Suprapubic skin (tissue), 4 donors: ENCODE results near the gene PRR36. TPM values are rescaled to one million over a fixed set of nuclear protein-coding genes. Genes with fewer than 3 reads are reported as not detected.

Source experiments
- DNase-seq, 2 donors: peaks; one replicate each; pipeline ENCODE4 v3.0.0-alpha.2; 2019; ENCODE audit warnings: low spot score in 2 of 2
- H3K27ac ChIP-seq: fragments of 200-600 bp; sonication (generic); one replicate; pipeline ENCODE4 v1.5.1; 2019
- H3K27me3 ChIP-seq: fragments of 200-600 bp; sonication (generic); one replicate; pipeline ENCODE4 v1.5.1; 2019
- H3K36me3 ChIP-seq: fragments of 200-600 bp; sonication (generic); one replicate; pipeline ENCODE4 v1.5.1; 2019
- H3K4me1 ChIP-seq: fragments of 200-600 bp; sonication (generic); one replicate; pipeline ENCODE4 v1.5.1; 2019
- H3K4me3 ChIP-seq: fragments of 200-600 bp; sonication (generic); one replicate; pipeline ENCODE4 v1.5.1; 2019; ENCODE audit warnings: mild to moderate bottlenecking
- H3K9me3 ChIP-seq: fragments of 200-600 bp; sonication (generic); one replicate; pipeline ENCODE4 v1.5.1; 2019
- EP300 ChIP-seq: sonication (generic); formaldehyde crosslinking; IDR thresholded peaks from one replicate; pipeline ENCODE4 v1.6.1; 2017; ENCODE audit warnings: antibody characterized with exemption
- POLR2A ChIP-seq, 2 donors: fragments of 450-650 bp; IDR thresholded peaks; one replicate each; pipeline ENCODE4 v1.6.1; 2017; ENCODE audit warnings: antibody characterized with exemption in 2 of 2, mild to moderate bottlenecking in 2 of 2, moderate library complexity in 2 of 2
- POLR2AphosphoS5 ChIP-seq, 3 donors: sonication (generic); formaldehyde crosslinking; IDR thresholded peaks; one replicate each; pipeline ENCODE4 v1.6.1; 2017; ENCODE audit warnings: antibody characterized with exemption in 3 of 3
- WGBS: methylation state at CpG from one replicate; pipeline ENCODE4 v1.1.5; 2018; 5-methylcytosine and 5-hydroxymethylcytosine counted together
- total RNA-seq, 4 donors: library from RNA; depleted of rRNA; stranded (reverse); fragments of >200 nt; gene quantifications; one replicate each; pipeline ENCODE4 v1.1.0, GENCODE V29; 2016
- TF ChIP-seq, protein P1 (sequence below), 2 donors: fragments of 200-600 bp in 1 of 2; fragments of 450-650 bp in 1 of 2; sonication (generic) in 1 of 2; IDR thresholded peaks; one replicate each; pipeline ENCODE4 v1.5.1; 2016 to 2019; ENCODE audit warnings: antibody characterized with exemption in 2 of 2, mild to moderate bottlenecking in 1 of 2, moderate library complexity in 1 of 2

PRR36 gene
- total RNA-seq, 4 donors from 2014 or later: 0.26 to 1.1 (median 0.74) TPM

DNA sequence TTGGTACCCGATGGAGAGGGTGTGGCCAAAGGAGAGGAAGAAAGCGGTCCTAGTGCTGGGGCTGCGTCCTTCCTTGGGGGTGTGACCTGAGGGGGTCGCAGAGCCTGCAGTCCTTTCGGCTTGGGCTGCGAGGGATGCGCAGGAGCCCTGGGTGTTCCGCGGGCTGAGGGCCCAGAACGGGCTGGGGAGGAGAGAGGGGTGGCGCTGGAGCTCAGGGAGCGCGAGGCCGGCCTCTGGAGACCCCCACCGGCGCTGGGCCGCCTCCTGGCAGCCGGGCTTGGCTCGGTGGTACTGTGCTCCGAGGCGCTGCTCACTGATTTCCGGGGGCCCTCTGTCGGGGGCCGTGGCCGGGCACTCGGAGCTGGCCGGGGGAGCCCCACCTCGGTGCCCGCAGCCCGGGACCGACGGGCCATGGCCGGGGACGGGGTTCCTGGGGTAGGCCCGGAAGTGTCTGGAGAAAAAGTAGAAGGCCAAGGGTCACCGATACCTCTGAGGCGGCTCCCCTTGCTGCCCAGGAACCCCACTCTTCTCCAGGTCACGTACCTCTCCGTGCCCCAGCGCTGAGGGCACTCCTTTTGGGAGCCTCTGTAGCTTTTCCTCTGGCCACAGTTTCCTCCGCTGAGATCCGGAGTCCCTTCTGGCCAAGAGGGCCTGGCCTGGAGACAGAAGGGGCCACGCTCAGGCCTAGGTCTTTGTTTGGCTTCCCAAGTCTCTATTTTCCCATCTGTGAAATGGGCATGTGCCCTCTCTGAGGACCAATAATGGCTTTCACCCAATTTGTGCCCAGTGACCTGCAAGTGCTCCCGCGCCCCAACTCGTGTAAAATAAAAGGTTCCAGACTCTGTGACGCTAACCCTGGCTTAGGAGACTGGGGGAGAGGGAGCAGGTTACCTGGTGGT, 1.6 kb downstream of the PRR36 start:
- H3K9me3 ChIP-seq: no peaks in the 10 kb centered on the region
- peaks cover 58% of the 10 kb centered on the region for H3K4me1 ChIP-seq
- H3K36me3 ChIP-seq: no peaks in the 10 kb centered on the region
- peaks cover 38% of the 10 kb centered on the region for H3K27me3 ChIP-seq
- DNase-seq: no peak
- H3K27ac ChIP-seq: no peak overlapping the region
- peak overlapping the region; percentile 28 for H3K4me3 ChIP-seq
- 70% methylated on average over 15 of the region's 47 CpGs for WGBS
- TF ChIP-seq EP300: no peak
- no peak for TF ChIP-seq POLR2A (IDR thresholded peaks at IDR 0.05)
- TF ChIP-seq, protein P1, sequence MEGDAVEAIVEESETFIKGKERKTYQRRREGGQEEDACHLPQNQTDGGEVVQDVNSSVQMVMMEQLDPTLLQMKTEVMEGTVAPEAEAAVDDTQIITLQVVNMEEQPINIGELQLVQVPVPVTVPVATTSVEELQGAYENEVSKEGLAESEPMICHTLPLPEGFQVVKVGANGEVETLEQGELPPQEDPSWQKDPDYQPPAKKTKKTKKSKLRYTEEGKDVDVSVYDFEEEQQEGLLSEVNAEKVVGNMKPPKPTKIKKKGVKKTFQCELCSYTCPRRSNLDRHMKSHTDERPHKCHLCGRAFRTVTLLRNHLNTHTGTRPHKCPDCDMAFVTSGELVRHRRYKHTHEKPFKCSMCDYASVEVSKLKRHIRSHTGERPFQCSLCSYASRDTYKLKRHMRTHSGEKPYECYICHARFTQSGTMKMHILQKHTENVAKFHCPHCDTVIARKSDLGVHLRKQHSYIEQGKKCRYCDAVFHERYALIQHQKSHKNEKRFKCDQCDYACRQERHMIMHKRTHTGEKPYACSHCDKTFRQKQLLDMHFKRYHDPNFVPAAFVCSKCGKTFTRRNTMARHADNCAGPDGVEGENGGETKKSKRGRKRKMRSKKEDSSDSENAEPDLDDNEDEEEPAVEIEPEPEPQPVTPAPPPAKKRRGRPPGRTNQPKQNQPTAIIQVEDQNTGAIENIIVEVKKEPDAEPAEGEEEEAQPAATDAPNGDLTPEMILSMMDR (IDR thresholded peaks at IDR 0.05): no peak
- no peak for TF ChIP-seq POLR2AphosphoS5 (IDR thresholded peaks at IDR 0.05)

DNA sequence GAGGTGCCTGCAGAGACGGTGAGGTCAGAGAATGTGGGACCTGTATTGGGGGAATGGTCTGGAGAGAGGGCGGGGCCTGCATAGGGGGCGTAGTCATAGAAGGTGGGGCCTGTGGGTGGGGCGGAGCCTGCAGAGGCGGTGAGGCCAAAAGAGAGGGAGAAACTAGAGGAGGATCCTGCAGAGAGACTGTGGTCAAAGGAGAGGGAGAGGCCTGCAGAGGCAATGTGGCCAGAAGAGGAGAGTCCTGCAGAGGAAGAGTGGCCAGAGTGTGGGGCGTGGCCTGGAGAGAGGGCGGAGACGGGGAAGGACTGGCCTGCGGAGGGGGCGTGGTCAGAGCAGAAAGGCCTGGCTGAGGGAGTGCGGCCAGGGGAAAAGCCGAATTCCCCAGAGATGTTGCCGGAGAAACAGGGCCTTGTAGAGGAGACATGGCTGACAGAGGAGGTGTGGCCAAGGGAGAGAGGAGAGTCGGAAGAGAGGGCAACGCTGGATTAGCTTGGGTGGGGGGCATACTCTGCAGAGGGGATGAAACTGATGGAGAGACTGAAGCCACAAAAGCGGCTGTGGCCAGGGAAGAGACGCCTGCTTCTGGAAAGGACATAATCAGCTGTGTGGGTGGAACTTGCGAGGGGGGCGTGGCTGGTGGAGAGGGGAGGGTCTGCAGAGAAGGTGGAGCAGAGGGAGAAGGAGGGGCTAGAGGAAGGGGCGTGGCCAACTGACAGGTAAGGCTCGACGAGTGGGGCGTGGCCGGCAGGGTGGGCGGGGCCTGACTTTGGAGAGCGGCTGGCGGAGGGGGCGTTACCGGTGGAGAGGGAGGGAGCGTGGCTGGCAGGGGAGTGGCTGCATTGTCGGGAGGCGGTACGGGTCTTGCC, 2.5 kb downstream of the PRR36 start:
- DNase-seq: peak; percentile 93 to 94
- TF ChIP-seq EP300 (no peak), POLR2A (IDR thresholded peaks at IDR 0.05) (no peak), POLR2AphosphoS5 (IDR thresholded peaks at IDR 0.05) (no peak)
- TF ChIP-seq, protein P1 (IDR thresholded peaks at IDR 0.05): no peak
- WGBS: 4% methylated on average over 32 of the region's 33 CpGs
- Histone ChIP-seq H3K4me3 (peak overlapping the region; percentile 28), H3K36me3 (no peaks in the 10 kb centered on the region), H3K27me3 (peaks cover 40% of the 10 kb centered on the region), H3K9me3 (no peaks in the 10 kb centered on the region), H3K4me1 (peaks cover 61% of the 10 kb centered on the region), H3K27ac (peak overlapping the region; percentile 59)

DNA sequence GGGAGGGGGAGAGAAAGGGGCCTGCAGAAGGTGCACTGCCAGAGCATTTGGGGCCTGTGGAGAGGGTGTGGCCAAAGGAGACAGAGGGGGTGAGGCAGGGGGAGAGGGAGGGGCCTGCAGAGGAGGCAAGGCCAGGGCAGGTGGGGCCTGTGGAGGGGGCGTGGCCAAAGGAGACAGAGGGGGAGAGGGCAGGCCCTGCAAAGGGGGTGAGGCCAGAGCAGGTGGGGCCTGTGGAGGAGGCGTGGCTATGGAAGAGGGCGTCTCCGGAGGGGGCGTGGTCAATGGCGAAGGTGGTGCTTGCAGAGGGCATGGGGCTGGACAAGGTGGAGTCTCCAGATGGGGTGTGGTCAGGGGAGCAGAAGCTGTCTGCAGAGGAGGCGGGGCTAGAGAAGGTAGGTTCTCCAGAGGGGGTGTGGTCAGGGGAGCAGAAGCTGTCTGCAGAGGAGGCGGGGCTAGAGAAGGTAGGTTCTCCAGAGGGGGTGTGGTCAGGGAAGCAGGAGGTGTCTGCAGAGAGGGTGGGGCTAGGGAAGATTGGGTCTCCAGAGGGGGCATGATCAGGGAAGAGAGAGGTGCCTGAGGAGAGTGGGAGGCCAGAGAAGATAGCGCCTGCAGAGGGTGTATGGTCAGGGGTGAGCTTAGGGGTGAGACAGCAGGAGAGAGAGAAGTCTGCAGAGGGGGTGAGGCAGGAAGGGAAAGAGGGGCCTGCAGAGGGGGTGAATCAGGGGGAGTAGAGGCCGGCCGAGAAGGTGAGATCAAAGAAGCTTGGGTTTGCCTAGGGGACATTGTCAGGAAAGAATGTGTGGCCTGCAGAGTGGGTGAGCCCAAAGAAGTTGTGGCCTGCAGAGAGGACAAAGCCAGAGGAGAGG, 3.4 kb downstream of the PRR36 start:
- TF ChIP-seq, protein P1 (IDR thresholded peaks at IDR 0.05): no peak
- no peak for TF ChIP-seq EP300
- TF ChIP-seq POLR2A (IDR thresholded peaks at IDR 0.05): no peak
- no peak for TF ChIP-seq POLR2AphosphoS5 (IDR thresholded peaks at IDR 0.05)
- Histone ChIP-seq H3K4me1 (peaks cover 70% of the 10 kb centered on the region), H3K27me3 (peaks cover 40% of the 10 kb centered on the region), H3K4me3 (peak overlapping the region; percentile 28), H3K9me3 (no peaks in the 10 kb centered on the region), H3K27ac (peak overlapping the region; percentile 59), H3K36me3 (no peaks in the 10 kb centered on the region)
- peak in 1 of 2 donors; percentile 88 for DNase-seq
- 34% methylated on average over 11 of the region's 11 CpGs for WGBS

DNA sequence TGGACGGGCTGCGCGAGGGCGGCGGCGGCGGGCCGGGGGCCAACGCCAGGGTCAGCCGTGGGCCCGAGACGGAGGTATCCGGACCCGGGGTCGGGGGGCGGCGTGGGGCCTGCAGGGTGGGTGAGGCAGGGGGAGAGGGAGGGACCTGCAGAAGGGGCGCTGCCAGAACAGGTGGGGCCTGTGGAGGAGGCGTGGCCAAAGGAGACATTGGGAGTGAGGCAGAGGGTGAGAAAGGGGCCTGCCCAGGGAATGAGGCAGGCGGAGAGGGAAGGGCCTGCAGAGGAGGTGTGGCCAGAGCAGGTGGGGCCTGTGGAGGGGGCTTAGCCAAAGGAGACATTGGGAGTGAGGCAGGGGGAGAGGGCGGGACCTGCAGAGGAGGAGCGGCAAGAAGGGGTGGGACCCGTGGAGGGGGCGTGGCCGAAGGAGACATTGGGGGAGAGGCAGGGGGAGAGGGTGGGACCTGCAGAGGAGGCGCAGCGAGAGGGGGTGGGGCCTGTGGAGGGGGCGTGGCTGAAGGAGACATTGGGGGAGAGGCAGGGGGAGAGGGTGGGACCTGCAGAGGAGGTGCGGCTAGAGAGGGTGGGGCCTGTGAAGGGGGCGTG, 4.2 kb downstream of the PRR36 start:
- Histone ChIP-seq H3K27ac (peak overlapping the region; percentile 77), H3K9me3 (no peaks in the 10 kb centered on the region), H3K36me3 (no peaks in the 10 kb centered on the region), H3K4me1 (peaks cover 73% of the 10 kb centered on the region), H3K4me3 (peak overlapping the region; percentile 51), H3K27me3 (peaks cover 38% of the 10 kb centered on the region)
- peak in 1 of 2 donors; percentile 87 for DNase-seq
- TF ChIP-seq, protein P1 (IDR thresholded peaks at IDR 0.05): no peak
- TF ChIP-seq POLR2AphosphoS5 (IDR thresholded peaks at IDR 0.05): no peak
- no peak for TF ChIP-seq POLR2A (IDR thresholded peaks at IDR 0.05)
- TF ChIP-seq EP300: no peak
- 7% methylated on average over 20 of the region's 30 CpGs for WGBS
